Upper lobe of left lung (tissue), 6 donors: ENCODE results near the gene CAMK1. TPM values are rescaled to one million over a fixed set of nuclear protein-coding genes. Genes with fewer than 3 reads are reported as not detected.

Experiments used
- ATAC-seq, 2 donors: fragments of 200-7000 bp; cut with Tn5 transposase; one replicate each; pipeline ENCODE4 v1.9.1; 2022; ENCODE audit warnings: mild to moderate bottlenecking in 2 of 2, moderate library complexity in 2 of 2; ENCODE audit not compliant: low FRiP score in 2 of 2
- DNase-seq, 2 donors: peaks; one replicate each; pipeline ENCODE4 v3.0.0-alpha.2; 2019 to 2020
- H3K27ac ChIP-seq, 4 donors: fragments of 200-600 bp; sonication (generic); one replicate each; pipeline ENCODE4 v1.5.1; 2016 to 2019
- H3K27me3 ChIP-seq, 4 donors: fragments of 200-600 bp; sonication (generic); one replicate each; pipeline ENCODE4 v1.5.1; 2017 to 2019
- H3K36me3 ChIP-seq, 4 donors: fragments of 200-600 bp; sonication (generic); one replicate each; pipeline ENCODE4 v1.5.1; 2016 to 2019
- H3K4me1 ChIP-seq, 4 donors: fragments of 200-600 bp; sonication (generic); one replicate each; pipeline ENCODE4 v1.5.1; 2018 to 2019
- H3K4me3 ChIP-seq, 4 donors: fragments of 200-600 bp; sonication (generic); one replicate each; pipeline ENCODE4 v1.5.1; 2017 to 2019; ENCODE audit warnings: mild to moderate bottlenecking in 2 of 4, moderate library complexity in 1 of 4
- H3K9me3 ChIP-seq, 4 donors: fragments of 200-600 bp; sonication (generic); one replicate each; pipeline ENCODE4 v1.5.1; 2018 to 2019
- EP300 ChIP-seq, 4 donors: sonication (generic); formaldehyde crosslinking; IDR thresholded peaks; one replicate each; pipeline ENCODE4 v1.5.1; 2017; ENCODE audit warnings: antibody characterized with exemption in 4 of 4, control low read depth in 2 of 4
- POLR2A ChIP-seq, 4 donors: fragments of 450-650 bp; IDR thresholded peaks; one replicate each; pipeline ENCODE4 v1.5.1; 2016 to 2017; ENCODE audit warnings: antibody characterized with exemption in 4 of 4, mild to moderate bottlenecking in 2 of 4
- POLR2AphosphoS5 ChIP-seq, 2 donors: sonication (generic); formaldehyde crosslinking; IDR thresholded peaks; one replicate each; pipeline ENCODE4 v1.5.1; 2017; ENCODE audit warnings: antibody characterized with exemption in 2 of 2
- WGBS, 2 donors: methylation state at CpG; one replicate each; pipeline ENCODE4 v1.1.5; 2017 to 2018; 5-methylcytosine and 5-hydroxymethylcytosine counted together
- total RNA-seq, 6 donors: library from RNA; depleted of rRNA in 4 of 6; stranded (reverse); fragments of >200 nt in 4 of 6; gene quantifications; one replicate each; pipeline versions ENCODE4 v1.1.0 to v1.2.1, GENCODE V29; 2016 to 2021
- TF ChIP-seq, protein P1 (sequence below), 6 experiments: fragments of 450-650 bp in 4 of 6; fragments of 200-600 bp in 2 of 6; sonication (generic) in 2 of 6; IDR thresholded peaks; one replicate each; pipeline ENCODE4 v1.5.1; 2016 to 2019; ENCODE audit warnings: antibody characterized with exemption in 6 of 6
- donor health status: DM: no; HTN: no; CAD: no; lungs with moderate emphysema.
- donor health status: DM: no; HTN: yes; CAD: no; lungs with severe emphysema.

Gene CAMK1
- total RNA-seq, 6 donors from 2014 or later = 19.5 to 44.0 (median 27.6) TPM

DNA sequence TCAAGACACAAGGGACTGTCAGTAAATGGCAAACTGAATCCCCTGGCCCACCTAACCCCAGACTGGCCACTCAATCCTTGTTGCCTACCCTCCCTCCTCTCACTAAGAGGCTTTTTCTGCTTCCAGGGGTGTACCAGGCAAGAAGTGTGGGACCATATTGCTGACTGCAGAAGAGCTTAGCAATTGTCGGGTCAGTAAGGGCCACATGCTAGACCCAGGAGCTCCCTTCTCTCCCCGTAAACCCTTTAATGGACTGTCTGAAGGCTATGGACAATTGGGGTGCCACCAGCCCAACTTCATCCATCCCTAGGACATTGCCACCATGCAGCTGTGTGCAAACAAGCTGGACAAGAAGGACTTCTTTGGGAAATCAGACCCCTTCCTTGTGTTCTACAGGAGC, 57.3 kb downstream of the CAMK1 start:
- Histone ChIP-seq H3K36me3 (no peaks in the 10 kb centered on the region), H3K27me3 (no peaks in the 10 kb centered on the region), H3K4me1 (peaks cover 0 to 5% (median 2%) of the 10 kb centered on the region in 4 donors), H3K27ac (no peak overlapping the region), H3K4me3 (no peak overlapping the region), H3K9me3 (no peaks in the 10 kb centered on the region)
- no peak for ATAC-seq
- DNase-seq = no peak
- WGBS, 2 donors = 85 to 92% methylated on average over 2 of the region's 2 CpGs
- TF ChIP-seq, protein P1, sequence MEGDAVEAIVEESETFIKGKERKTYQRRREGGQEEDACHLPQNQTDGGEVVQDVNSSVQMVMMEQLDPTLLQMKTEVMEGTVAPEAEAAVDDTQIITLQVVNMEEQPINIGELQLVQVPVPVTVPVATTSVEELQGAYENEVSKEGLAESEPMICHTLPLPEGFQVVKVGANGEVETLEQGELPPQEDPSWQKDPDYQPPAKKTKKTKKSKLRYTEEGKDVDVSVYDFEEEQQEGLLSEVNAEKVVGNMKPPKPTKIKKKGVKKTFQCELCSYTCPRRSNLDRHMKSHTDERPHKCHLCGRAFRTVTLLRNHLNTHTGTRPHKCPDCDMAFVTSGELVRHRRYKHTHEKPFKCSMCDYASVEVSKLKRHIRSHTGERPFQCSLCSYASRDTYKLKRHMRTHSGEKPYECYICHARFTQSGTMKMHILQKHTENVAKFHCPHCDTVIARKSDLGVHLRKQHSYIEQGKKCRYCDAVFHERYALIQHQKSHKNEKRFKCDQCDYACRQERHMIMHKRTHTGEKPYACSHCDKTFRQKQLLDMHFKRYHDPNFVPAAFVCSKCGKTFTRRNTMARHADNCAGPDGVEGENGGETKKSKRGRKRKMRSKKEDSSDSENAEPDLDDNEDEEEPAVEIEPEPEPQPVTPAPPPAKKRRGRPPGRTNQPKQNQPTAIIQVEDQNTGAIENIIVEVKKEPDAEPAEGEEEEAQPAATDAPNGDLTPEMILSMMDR (IDR thresholded peaks at IDR 0.05) = no peak
- TF ChIP-seq EP300 (IDR thresholded peaks at IDR 0.05) (no peak), POLR2A (IDR thresholded peaks at IDR 0.05) (no peak), POLR2AphosphoS5 (IDR thresholded peaks at IDR 0.05) (no peak)

DNA sequence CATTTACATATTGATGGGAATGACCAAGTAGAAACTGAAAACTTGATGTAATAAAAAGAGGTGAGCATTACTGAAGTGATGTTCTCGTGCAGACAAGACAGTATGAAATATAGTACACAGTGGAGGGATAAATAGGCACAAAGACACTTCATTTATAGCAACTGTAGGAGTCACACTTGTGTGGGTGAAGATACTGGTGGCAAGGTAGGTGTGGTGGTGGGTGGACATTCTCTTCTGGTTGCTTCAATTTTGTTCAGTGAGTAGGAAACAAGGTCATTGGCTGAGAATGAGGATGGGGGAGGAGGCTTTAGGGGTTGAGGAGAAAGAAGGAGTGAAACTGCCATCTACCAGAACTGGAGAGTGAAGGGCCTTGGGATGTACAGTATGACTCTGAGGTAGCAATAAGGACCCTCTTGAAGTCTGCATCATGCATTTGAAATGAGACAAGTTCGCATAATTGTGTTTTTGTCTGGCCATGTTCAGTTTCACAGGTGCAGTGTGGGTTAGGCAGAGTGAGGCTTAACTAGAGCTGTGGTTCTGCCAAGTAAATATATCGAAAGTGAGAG, 59.5 kb downstream of the CAMK1 start:
- TF ChIP-seq EP300 (IDR thresholded peaks at IDR 0.05) (no peak), POLR2AphosphoS5 (IDR thresholded peaks at IDR 0.05) (no peak), POLR2A (IDR thresholded peaks at IDR 0.05) (no peak)
- TF ChIP-seq, protein P1 (IDR thresholded peaks at IDR 0.05) = no peak
- H3K36me3 ChIP-seq = no peaks in the 10 kb centered on the region
- no peak for DNase-seq
- H3K27me3 ChIP-seq = no peaks in the 10 kb centered on the region
- no peaks in the 10 kb centered on the region for H3K9me3 ChIP-seq
- H3K27ac ChIP-seq = no peak overlapping the region
- ATAC-seq = no peak
- peaks cover 0 to 2% (median under 1%) of the 10 kb centered on the region in 4 donors for H3K4me1 ChIP-seq
- 75 to 80% methylated on average over 3 of the region's 3 CpGs for WGBS, 2 donors
- no peak overlapping the region for H3K4me3 ChIP-seq

Other genes starting within 250 kb of the CAMK1 start
- gene LHFPL4, start 216.1 kb downstream of the CAMK1 start, total RNA-seq = under 1 TPM in 1 of 6 donors, not detected in 5; 0.52 TPM
- 10 to 100 TPM; 43.7 to 66.1 (median 57.6) TPM for gene MTMR14, start 120.4 kb downstream of the CAMK1 start, total RNA-seq
- under 1 TPM in 3 of 6 donors, not detected in 3; 0.20 to 0.39 (median 0.30) TPM for gene CPNE9, start 66.1 kb downstream of the CAMK1 start, total RNA-seq
- gene BRPF1, start 38.2 kb downstream of the CAMK1 start, total RNA-seq = 10 to 100 TPM; 18.8 to 44.0 (median 26.5) TPM
- 10 to 100 TPM; 13.7 to 49.2 (median 18.3) TPM for gene OGG1, start 20.0 kb downstream of the CAMK1 start, total RNA-seq
- gene TADA3, start 22.5 kb upstream of the CAMK1 start, total RNA-seq = 10 to 100 TPM; 48.2 to 68.0 (median 60.7) TPM
- 100 to 1,000 TPM in 5 of 6 donors, 10 to 100 TPM in 1; 88.3 to 186 (median 158) TPM for gene ARPC4, start 23.1 kb upstream of the CAMK1 start, total RNA-seq
- 100 to 1,000 TPM in 2 of 6 donors, 10 to 100 TPM in 4; 33.0 to 544 (median 64.4) TPM for gene TTLL3, start 40.3 kb upstream of the CAMK1 start, total RNA-seq
- 10 to 100 TPM; 23.8 to 58.7 (median 34.9) TPM for gene RPUSD3, start 74.1 kb upstream of the CAMK1 start, total RNA-seq
- gene CIDEC, start 110.3 kb upstream of the CAMK1 start, total RNA-seq = not detected
- 10 to 100 TPM in 4 of 6 donors, 1 to 10 TPM in 2; 4.2 to 33.3 (median 24.2) TPM for gene JAGN1, start 120.7 kb upstream of the CAMK1 start, total RNA-seq
- gene IL17RE, start 132.9 kb upstream of the CAMK1 start, total RNA-seq = 10 to 100 TPM; 16.1 to 44.8 (median 27.0) TPM
- gene IL17RC, start 147.2 kb upstream of the CAMK1 start, total RNA-seq = 10 to 100 TPM; 26.3 to 83.8 (median 32.9) TPM
- gene CRELD1, start 163.9 kb upstream of the CAMK1 start, total RNA-seq = 10 to 100 TPM; 31.7 to 72.3 (median 44.0) TPM
- gene PRRT3, start 182.5 kb upstream of the CAMK1 start, total RNA-seq = 1 to 10 TPM; 1.6 to 7.1 (median 4.5) TPM
- 10 to 100 TPM; 26.2 to 79.0 (median 46.3) TPM for gene EMC3, start 216.9 kb upstream of the CAMK1 start, total RNA-seq